ENCODE measurements around the gene MAPK8.

MAPK8 gene

GRCh38 chr10:48464871-48465736 lies 158.6 kb downstream of the MAPK8 start:
- DNase-seq = no peak

- DNase-seq = no peak
These were observed 159.5 kb downstream of the MAPK8 start for GRCh38 chr10:48465860-48466521.

GRCh38 chr10:48466611-48467240 lies 160.2 kb downstream of the MAPK8 start:
- no peak for DNase-seq

- DNase-seq = no peak
These were observed 161.2 kb downstream of the MAPK8 start for GRCh38 chr10:48467669-48468068.

GRCh38 chr10:48468130-48468790 lies 161.8 kb downstream of the MAPK8 start:
- DNase-seq = no peak

- no peak for DNase-seq
These were observed 162.5 kb downstream of the MAPK8 start for GRCh38 chr10:48468866-48469511.

GRCh38 chr10:48469516-48470020 lies 163.1 kb downstream of the MAPK8 start:
- no peak for DNase-seq

GRCh38 chr10:48470115-48470892 lies 163.8 kb downstream of the MAPK8 start:
- DNase-seq = no peak

GRCh38 chr10:48470893-48471805 lies 164.7 kb downstream of the MAPK8 start:
- DNase-seq = no peak

- no peak for DNase-seq
These were observed 166.1 kb downstream of the MAPK8 start for GRCh38 chr10:48472501-48473069.

GRCh38 chr10:48473704-48474103 lies 167.2 kb downstream of the MAPK8 start:
- DNase-seq = no peak

- no peak for DNase-seq
These were observed 168.4 kb downstream of the MAPK8 start for GRCh38 chr10:48474765-48475365.

GRCh38 chr10:48475943-48476278 lies 169.4 kb downstream of the MAPK8 start:
- DNase-seq = no peak

- DNase-seq = no peak
These were observed 170.0 kb downstream of the MAPK8 start for GRCh38 chr10:48476279-48476982.

- DNase-seq = no peak
These were observed 170.7 kb downstream of the MAPK8 start for GRCh38 chr10:48477141-48477540.

GRCh38 chr10:48477616-48478015 lies 171.1 kb downstream of the MAPK8 start:
- no peak for DNase-seq

GRCh38 chr10:48478469-48478868 lies 172.0 kb downstream of the MAPK8 start:
- DNase-seq = no peak

GRCh38 chr10:48478980-48479811 lies 172.7 kb downstream of the MAPK8 start:
- no peak for DNase-seq
